ENCODE data around the gene KLF2. TPM values are rescaled to one million over a fixed set of nuclear protein-coding genes. Genes with fewer than 3 reads are reported as not detected.
"Not testable (repeated sequence)": the region's sequence is repeated elsewhere in the genome, so short reads cannot be mapped to it uniquely, and the experiment has no call there.

Gene KLF2
- total RNA-seq, 1 experiment from 2014 or later: 0.77 TPM

GRCh38 chr19:16283210-16284061, 41.2 kb upstream of the KLF2 start:
- no peak overlapping the region for H3K4me3 Mint-ChIP-seq (ENCODE audit: unreplicated experiment)
- Histone ChIP-seq H3K9me3 (no peaks in the 10 kb centered on the region), H3K4me1 (no peaks in the 10 kb centered on the region), H3K27me3 (replicated peaks; ENCODE audit: control insufficient read depth, insufficient read depth, low read length) (no peaks in the 10 kb centered on the region), H3K4me3 (ENCODE audit: low read depth, low read length) (no peak overlapping the region), H3K36me3 (ENCODE audit: control insufficient read depth, insufficient read depth, low read length) (no peaks in the 10 kb centered on the region)
- H3K36me3 Mint-ChIP-seq (ENCODE audit: insufficient read depth, unreplicated experiment): no peaks in the 10 kb centered on the region
- ChIA-PET POLR2A (no interaction called here), CTCF (no interaction called here)
- no peaks in the 10 kb centered on the region for H3K9me3 Mint-ChIP-seq (ENCODE audit: unreplicated experiment)
- TF ChIP-seq CTCF (IDR thresholded peaks at IDR 0.05; ENCODE audit: insufficient read depth in 1 of 2, low read depth in 1 of 2, low read length in 1 of 2, severe bottlenecking in 1 of 2, unreplicated experiment in 1 of 2): no peak
- no TSS peak for BruUV-seq (replicated peaks)
- intact Hi-C loops (cut with micrococcal nuclease; ENCODE audit: unreplicated experiment): no loop called here
- no peaks in the 10 kb centered on the region for H3K4me1 Mint-ChIP-seq (ENCODE audit: low read depth, unreplicated experiment)
- no peaks in the 10 kb centered on the region for H3K27me3 Mint-ChIP-seq (ENCODE audit: insufficient read depth, unreplicated experiment)
- no peak overlapping the region for H3K27ac Mint-ChIP-seq (ENCODE audit: unreplicated experiment)
- DNase-seq: no peak

- Mint-ChIP-seq H3K4me1 (ENCODE audit: low read depth, unreplicated experiment) (no peaks in the 10 kb centered on the region), H3K36me3 (ENCODE audit: insufficient read depth, unreplicated experiment) (no peaks in the 10 kb centered on the region), H3K4me3 (ENCODE audit: unreplicated experiment) (no peak overlapping the region), H3K27ac (ENCODE audit: unreplicated experiment) (no peak overlapping the region), H3K27me3 (ENCODE audit: insufficient read depth, unreplicated experiment) (no peaks in the 10 kb centered on the region), H3K9me3 (ENCODE audit: unreplicated experiment) (no peaks in the 10 kb centered on the region)
- Histone ChIP-seq H3K4me3 (ENCODE audit: low read depth, low read length) (no peak overlapping the region), H3K9me3 (no peaks in the 10 kb centered on the region), H3K27me3 (replicated peaks; ENCODE audit: control insufficient read depth, insufficient read depth, low read length) (no peaks in the 10 kb centered on the region), H3K36me3 (ENCODE audit: control insufficient read depth, insufficient read depth, low read length) (no peaks in the 10 kb centered on the region), H3K4me1 (no peaks in the 10 kb centered on the region)
- DNase-seq: no peak
- intact Hi-C loops (cut with micrococcal nuclease; ENCODE audit: unreplicated experiment): no loop called here
- no TSS peak for BruUV-seq (replicated peaks)
- no peak for TF ChIP-seq CTCF (IDR thresholded peaks at IDR 0.05; ENCODE audit: insufficient read depth in 1 of 2, low read depth in 1 of 2, low read length in 1 of 2, severe bottlenecking in 1 of 2, unreplicated experiment in 1 of 2)
- ChIA-PET POLR2A (no interaction called here), CTCF (no interaction called here)
Measured at GRCh38 chr19:16284505-16284904, 40.1 kb upstream of the KLF2 start.

GRCh38 chr19:16285079-16285478, 39.5 kb upstream of the KLF2 start:
- not testable (repeated sequence) for H3K36me3 Mint-ChIP-seq (ENCODE audit: insufficient read depth, unreplicated experiment)

More at GRCh38 chr19:16285079-16285478, 39.5 kb upstream of the KLF2 start:
- H3K36me3 ChIP-seq (ENCODE audit: control insufficient read depth, insufficient read depth, low read length); H3K4me1 ChIP-seq; H3K4me1 Mint-ChIP-seq (ENCODE audit: low read depth, unreplicated experiment); BruUV-seq (replicated peaks); H3K27ac Mint-ChIP-seq (ENCODE audit: unreplicated experiment); CTCF ChIA-PET; H3K9me3 ChIP-seq; H3K4me3 ChIP-seq (ENCODE audit: low read depth, low read length); POLR2A ChIA-PET; H3K9me3 Mint-ChIP-seq (ENCODE audit: unreplicated experiment); intact Hi-C loops (cut with micrococcal nuclease; ENCODE audit: unreplicated experiment); H3K27me3 ChIP-seq (replicated peaks; ENCODE audit: control insufficient read depth, insufficient read depth, low read length); H3K27me3 Mint-ChIP-seq (ENCODE audit: insufficient read depth, unreplicated experiment); H3K4me3 Mint-ChIP-seq (ENCODE audit: unreplicated experiment); DNase-seq: not testable (repeated sequence)
